ENCODE data around the gene TMCC2.

GRCh38 chr1:205245096-205245495, 17.4 kb downstream of the TMCC2 start:
- no peak for TF ChIP-seq CTCF (IDR thresholded peaks at IDR 0.05 in 2 of 3, conservative IDR thresholded peaks at IDR 0.05 in 1 of 3; ENCODE audit: borderline replicate concordance in 1 of 3, insufficient read depth in 1 of 3, low read depth in 2 of 3, low read length in 2 of 3)
- no peak for TF ChIP-seq YY1 (IDR thresholded peaks at IDR 0.05; ENCODE audit: extremely low read depth, insufficient replicate concordance, low read depth, low read length)
